Epidermal melanocyte (primary cell): ENCODE measurements around the gene SLC6A11.

ENCODE experiments used
- DNase-seq: peaks from one replicate; pipeline ENCODE4 v3.0.0; 2011; ENCODE audit warnings: low spot score; ENCODE audit not compliant: insufficient read length

SLC6A11 gene

DNA sequence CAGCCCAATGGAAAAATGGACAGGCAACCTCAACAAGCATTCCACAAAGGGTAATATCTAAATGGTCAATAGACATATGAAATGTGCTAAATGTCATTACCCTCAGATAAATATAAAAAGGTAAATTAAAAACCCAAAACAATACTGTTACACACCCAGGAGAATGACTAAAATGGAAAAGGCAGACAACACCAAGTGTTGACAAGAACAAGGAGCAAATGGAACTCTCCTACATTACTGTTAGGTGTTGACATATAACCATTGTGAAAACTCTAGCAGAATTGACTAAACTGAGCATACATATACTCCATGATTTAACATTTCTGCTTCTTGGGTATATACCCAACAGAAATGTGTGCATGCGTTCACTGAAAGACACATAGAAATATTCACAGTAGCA, 25.3 kb upstream of the SLC6A11 start:
- DNase-seq: no peak

DNA sequence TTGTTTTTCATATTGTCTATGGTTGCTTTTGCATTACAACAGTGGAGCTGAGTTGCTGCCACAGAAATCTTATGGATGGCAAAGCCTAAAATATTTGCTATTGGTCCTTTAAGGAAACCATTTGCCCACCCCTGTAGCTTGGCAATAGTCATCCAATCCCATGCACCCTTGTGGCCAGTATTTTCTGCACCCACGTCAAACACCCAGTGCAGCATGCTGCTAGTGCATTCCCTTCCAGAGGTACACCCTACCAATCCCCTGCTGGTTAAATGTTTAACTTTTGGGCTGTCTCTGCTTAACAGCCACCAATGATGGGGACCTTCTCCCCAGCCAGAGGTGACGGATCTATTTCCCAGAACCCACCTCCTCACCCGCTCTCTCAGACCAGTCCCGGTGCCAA, 23.8 kb upstream of the SLC6A11 start:
- no peak for DNase-seq

DNA sequence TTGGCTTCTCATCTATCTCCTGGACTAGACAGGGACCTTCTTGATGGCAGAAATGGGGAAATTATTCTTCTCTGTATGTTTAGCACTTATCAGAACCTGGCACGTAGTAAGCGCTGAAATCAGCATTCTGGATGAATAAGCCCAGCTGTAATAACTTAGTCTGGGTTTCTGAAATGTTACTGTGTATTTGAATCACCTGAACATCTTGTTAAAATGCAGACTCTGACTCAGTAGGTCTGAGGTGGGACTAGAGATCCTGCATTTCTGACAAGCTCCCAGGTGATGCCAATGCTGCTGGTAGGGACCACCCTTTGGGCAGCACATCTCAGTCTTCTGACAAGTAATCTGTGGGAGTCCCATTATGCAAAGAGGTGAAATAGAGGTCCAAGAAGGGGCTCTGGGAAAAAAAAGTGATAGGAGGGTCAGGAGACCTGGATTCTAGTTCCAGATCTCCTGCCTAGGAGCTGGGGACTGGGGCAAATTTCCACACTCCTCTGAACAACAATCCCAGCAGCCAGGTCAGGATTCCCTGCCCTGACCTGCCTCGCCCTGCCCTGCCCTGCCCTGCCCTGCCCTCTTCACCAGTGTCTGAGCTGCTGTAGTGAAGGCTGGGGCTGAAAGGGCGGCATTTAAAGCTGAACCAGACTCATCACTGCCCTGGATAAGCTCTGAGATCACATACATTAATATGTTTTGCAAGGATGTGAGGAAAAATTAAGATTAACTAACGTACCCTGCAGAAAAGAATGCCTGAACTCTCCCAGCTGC, 17.2 kb upstream of the SLC6A11 start:
- no peak for DNase-seq

- DNase-seq: no peak
Observed at GRCh38 chr3:10804183-10804648, 11.8 kb upstream of the SLC6A11 start.

DNA sequence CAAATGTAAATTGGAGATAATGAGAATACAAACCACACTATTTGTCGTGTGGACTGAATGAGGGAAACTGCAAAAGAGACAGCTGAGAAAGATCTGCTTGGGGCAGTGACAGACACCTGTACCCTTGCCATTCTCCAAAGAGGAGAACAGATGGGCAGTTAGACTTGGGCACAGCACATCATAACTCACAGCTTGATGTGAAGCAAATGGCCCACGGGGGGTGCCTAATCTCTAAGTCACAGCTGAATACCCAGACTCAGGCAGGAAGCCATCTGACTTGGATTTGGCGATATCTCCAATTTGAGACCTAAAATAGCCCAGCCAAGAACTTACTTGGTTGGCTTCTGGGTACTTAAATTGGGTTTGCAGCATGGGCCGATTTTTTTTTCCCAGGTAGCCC, 10.0 kb upstream of the SLC6A11 start:
- no peak for DNase-seq

DNA sequence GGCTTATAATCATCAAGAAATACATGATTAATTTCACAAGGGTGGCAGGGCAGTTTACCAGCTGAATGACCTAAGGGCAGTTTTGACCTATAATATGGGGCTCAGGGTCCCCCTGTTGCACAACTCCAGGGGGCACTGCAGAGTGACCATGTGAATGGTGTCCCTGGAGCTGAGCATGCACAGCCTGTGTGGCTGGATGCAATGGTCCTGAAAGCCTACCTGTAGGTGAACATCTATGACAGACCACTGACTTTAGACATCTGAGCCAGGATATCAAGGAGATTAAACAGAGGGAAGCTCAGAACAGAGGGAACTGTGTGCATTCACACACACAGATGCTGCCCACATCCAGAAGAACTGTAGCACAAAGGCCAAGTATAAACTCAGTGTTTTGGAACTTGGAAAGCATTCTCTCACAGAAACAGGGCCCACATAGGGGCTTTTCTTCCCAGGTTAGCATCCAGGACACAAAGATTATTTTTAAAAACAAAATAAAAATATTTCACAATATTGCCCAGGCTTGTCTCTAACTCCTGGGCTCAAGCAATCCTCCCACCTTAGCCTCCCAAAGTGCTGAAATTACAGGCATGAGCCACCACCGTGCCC, 7.8 kb upstream of the SLC6A11 start:
- no peak for DNase-seq

DNA sequence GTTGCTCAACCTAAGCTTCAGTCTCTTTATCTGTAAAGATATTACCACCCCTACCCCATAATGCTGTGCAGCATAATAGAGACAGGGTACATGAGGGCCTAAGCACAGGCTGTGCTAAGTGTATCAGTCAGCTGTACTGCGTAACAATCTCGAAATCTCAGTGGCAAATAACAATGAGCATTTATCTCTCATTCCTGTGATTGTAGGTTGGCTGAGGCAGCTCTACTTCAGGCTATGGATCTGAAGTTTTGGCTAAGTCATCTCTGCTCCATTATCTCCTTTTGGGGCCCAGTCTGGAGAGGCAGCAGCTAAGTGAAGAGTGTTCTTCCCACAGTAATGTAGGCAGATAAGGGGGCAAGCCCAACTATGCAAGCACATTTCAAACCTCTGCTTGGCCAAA, 7.1 kb upstream of the SLC6A11 start:
- no peak for DNase-seq

GRCh38 chr3:10810376-10810775, 5.7 kb upstream of the SLC6A11 start:
- no peak for DNase-seq

GRCh38 chr3:10813425-10813824, 2.6 kb upstream of the SLC6A11 start:
- DNase-seq: no peak

DNA sequence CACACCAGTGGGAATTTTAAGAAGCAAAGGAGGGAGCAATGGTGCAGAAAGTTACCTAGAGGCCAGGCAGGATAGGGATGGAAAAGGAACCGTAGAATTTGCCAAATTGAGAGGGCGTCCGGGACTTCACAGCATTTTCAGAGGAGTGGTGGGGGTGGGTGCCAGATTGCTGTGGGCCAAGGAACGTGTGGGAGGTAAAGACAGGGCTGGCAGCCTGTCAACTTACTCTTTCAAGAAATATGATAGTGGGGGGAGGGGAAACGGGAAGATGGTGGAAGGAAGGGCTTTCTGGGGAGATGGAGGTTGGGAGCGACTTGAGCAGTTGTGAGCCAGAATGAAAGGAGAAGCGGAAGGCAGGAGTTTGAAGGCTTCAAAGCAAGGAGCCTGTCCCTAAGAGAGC, 1.4 kb upstream of the SLC6A11 start:
- DNase-seq: no peak

GRCh38 chr3:10815487-10815886, 541 bp upstream of the SLC6A11 start:
- DNase-seq: no peak

DNA sequence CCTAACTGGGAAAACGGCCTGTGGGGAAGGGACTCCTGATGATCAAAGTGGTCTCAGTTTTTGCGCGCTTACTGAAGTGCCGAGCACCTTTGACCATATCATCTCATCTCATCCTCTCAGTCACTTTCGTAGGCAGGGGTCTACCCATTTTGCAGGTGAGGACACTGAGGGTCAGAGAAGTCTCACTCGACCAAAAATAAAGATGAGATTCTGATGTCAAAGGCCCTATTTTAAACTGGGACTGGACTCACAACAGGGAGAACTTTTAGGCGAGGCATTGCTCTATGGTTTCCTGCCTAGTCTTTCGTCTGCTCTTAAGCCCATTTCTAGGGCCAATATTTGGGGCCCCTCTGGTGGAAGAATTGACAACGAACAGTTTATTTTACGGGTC, 830 bp downstream of the SLC6A11 start:
- no peak for DNase-seq

- DNase-seq: no peak
Observed at GRCh38 chr3:10817506-10817905, 1.5 kb downstream of the SLC6A11 start.

DNA sequence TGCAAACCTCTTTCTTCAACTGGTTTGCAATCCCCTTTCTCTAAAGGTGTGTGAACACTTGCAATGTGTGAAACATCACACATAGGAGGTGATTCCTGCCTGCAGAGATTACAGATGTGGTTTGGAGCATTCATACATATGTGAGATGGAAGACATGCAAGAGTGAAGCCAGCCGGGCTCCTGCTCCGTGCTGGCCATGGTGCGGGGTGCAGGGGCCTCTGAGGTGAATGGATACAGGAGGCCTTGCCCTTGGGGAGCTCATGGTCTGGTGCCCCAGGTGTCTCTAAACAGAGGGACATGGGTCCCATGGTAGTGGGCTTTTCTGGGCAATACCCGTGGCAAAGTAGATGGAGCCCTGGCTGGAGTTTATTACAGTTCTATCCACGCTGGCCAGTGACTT, 6.0 kb downstream of the SLC6A11 start:
- DNase-seq: no peak

DNA sequence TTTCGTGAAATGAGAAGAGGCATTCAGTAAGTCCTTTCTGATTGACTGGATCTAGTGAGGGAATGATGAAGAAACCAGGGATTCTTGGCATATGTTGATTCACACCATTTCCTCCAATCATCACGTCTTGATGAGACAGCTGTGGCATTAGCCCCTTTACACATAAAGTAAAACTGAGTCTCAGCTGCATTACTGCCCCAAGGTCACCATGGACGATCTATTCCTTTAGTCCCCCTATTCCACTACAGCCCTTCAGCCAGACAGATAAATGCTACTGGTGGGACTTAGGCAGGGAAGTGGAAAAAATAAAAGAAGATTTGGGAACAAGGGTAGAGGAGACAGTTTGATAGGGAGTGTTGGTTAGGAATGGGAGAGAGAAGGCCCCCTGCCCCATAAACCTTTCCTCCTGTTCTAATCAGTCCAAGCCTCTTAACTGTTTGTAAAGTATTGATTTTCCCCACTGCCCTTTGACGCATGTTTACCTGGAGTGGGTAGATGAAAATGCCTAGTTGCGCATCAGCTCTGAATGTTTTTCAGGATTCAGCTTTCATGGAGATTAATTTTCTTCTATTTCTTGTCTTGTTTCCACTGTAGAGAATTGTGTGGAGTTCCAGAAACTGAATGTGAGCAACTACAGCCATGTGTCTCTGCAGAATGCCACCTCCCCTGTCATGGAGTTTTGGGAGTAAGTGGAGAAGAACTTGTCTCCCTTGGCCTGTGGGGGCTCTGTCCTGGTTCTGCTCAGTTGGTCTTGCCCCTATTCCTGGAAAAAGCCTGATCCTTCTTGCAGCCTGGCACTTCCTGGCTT, 6.9 kb downstream of the SLC6A11 start:
- no peak for DNase-seq

- DNase-seq: no peak
Observed at GRCh38 chr3:10823516-10823818, 7.4 kb downstream of the SLC6A11 start.

DNA sequence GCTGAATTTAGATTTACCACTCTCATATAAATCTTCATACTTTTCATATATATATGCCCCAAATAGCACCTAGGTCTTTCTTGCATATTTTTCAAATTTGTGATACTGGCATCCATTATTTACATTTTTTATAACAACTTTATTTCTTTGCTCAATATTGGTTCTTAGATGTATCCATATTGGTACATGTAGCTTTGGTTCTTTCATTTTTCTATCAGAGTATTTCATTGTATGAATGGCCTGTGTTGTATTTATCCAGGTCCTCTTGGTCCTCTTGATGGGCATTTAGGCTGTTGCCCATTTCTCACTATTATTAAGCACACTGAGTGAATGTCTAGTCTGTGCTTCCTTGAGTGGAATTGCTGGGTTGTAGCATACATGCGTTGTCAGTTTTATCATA, 8.4 kb downstream of the SLC6A11 start:
- no peak for DNase-seq

- no peak for DNase-seq
Observed at GRCh38 chr3:10833855-10834414, 17.9 kb downstream of the SLC6A11 start.

- no peak for DNase-seq
Observed at GRCh38 chr3:10834951-10835350, 18.9 kb downstream of the SLC6A11 start.

DNA sequence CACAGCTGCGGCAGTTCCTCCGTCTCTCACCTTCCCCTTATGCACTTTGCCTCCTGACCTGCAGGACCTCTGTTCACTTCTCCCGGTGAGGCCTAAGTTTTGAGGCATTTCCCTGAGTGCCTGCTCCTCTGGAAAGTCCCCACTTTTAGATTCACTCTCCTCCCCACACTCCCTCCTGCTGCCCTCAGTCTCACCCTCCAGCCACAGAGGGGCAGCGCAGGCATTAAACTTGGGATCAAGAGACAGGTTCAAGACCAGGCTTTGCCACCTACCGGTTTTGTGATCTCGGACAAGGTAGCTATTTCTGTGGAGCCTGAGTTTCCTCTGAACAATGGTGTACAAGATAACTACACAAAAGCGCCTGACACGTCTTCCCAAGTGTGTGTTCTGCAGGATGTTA, 19.4 kb downstream of the SLC6A11 start:
- DNase-seq: no peak

- no peak for DNase-seq
Observed at GRCh38 chr3:10836676-10837075, 20.6 kb downstream of the SLC6A11 start.

DNA sequence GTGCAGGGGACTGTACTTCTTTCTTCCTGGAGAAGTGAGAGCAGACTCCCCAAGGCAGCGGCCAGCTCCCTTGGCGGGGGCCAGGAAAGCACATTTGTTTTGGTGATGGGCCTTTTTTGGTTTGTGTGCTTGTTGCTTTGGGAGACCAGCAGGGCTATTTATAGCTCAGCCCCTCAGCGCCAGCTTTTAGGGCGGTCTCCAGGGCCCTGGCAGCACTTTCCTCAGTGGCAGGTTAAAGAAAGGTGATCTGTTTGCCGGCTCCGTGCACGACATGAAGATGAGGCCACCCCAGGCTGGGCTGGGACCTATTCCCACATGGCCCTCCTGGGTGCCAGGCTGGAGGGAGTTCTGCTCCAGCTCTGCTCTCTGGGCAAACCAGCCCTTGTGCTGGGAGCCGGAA, 21.8 kb downstream of the SLC6A11 start:
- no peak for DNase-seq
